ENCODE data around the gene NPC1L1.

The NPC1L1 gene

DNA sequence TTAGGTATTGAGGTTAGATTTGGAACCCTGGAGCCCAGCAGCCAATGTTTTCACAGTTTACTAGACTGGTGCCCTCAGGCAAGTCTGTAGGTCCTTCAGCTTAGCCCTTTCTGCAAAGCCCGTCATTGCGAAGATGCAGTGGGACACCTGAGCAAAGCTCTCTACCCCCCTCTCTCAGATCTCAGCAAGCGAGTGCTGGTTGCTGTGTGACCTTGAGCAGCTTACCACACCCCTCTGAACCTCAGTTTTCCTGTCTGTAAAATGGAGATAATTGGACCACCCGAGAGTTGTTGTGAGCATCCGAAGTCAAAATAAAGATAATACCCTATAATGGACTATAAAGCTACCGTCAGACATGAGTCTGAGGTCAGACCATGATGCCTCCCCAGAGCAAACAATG is 3.7 kb downstream of the NPC1L1 start:
- no peak overlapping the region for H3K27ac ChIP-seq (ENCODE audit: extremely low read depth, low read depth, low read length)
- H3K4me3 ChIP-seq (ENCODE audit: low read depth, low read length), result no peak overlapping the region
- H3K4me1 ChIP-seq (ENCODE audit: control insufficient read depth, insufficient read depth, low read length), result no peaks in the 10 kb centered on the region
- ChIA-PET CTCF (interaction anchor here (1.1 to 3.2 kb wide), 2 partner anchors 12 to 30 kb away, joined by 3 to 11 read pairs; no protein-coding TSS in a partner anchor), POLR2A (no interaction called here)
- TF ChIP-seq ZNF561 (tag by site-specific recombination; IDR thresholded peaks at IDR 0.05; ENCODE audit: borderline replicate concordance), result no peak
- TF ChIP-seq ZNF768 (tag by site-specific recombination; IDR thresholded peaks at IDR 0.05), result peak; percentile 66; the same call in 1 of the 2 replicates
- H3K9me3 ChIP-seq (ENCODE audit: control insufficient read depth, insufficient read depth, low read depth, low read length), result no peaks in the 10 kb centered on the region
- no peaks in the 10 kb centered on the region for H3K36me3 ChIP-seq (ENCODE audit: control insufficient read depth in 2 of 2, insufficient read depth in 1 of 2, low read length in 2 of 2)

DNA sequence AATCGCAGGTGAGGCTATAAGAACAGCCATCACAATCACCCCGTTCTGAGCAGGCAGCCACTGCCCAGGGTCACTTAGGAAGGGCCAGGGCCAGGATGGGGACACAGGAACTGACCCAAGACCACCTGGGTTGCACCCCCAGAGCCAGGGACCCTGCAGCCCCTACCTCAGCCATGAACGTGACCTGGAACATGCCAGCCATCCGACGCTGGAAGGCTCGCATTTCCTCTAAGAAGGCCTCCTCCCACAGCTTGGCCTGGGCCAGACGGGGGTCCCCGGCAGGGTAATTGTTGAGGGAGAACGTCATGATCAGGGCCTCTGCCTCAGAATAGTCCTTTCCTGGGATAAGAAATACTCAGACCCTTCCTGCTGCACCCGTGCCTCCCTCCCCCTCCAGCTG is 5.0 kb downstream of the NPC1L1 start:
- no peaks in the 10 kb centered on the region for H3K4me1 ChIP-seq (ENCODE audit: control insufficient read depth, insufficient read depth, low read length)
- no peak for TF ChIP-seq ZNF223 (tag by site-specific recombination; IDR thresholded peaks at IDR 0.05)
- no peak for TF ChIP-seq MZF1 (tag by site-specific recombination; IDR thresholded peaks at IDR 0.05; ENCODE audit: borderline replicate concordance)
- no peak for TF ChIP-seq ZFP3 (tag by site-specific recombination; IDR thresholded peaks at IDR 0.05; ENCODE audit: low read depth)
- TF ChIP-seq, protein P1, sequence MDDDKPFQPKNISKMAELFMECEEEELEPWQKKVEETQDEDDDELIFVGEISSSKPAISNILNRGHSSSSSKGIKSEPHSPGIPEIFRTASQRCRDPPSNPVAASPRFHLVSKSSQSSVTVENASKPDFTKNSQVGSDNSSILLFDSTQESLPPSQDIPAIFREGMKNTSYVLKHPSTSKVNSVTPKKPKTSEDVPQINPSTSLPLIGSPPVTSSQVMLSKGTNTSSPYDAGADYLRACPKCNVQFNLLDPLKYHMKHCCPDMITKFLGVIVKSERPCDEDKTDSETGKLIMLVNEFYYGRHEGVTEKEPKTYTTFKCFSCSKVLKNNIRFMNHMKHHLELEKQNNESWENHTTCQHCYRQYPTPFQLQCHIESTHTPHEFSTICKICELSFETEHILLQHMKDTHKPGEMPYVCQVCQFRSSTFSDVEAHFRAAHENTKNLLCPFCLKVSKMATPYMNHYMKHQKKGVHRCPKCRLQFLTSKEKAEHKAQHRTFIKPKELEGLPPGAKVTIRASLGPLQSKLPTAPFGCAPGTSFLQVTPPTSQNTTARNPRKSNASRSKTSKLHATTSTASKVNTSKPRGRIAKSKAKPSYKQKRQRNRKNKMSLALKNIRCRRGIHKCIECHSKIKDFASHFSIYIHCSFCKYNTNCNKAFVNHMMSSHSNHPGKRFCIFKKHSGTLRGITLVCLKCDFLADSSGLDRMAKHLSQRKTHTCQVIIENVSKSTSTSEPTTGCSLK (tag by site-specific recombination; IDR thresholded peaks at IDR 0.05), result no peak
- TF ChIP-seq ZSCAN23 (tag by site-specific recombination; IDR thresholded peaks at IDR 0.05), result no peak
- TF ChIP-seq ZNF747 (tag by site-specific recombination; IDR thresholded peaks at IDR 0.05), result no peak
- TF ChIP-seq ZNF157 (tag by site-specific recombination; IDR thresholded peaks at IDR 0.05), result no peak
- no peak for TF ChIP-seq ZNF248 (tag by site-specific recombination; IDR thresholded peaks at IDR 0.05)
- TF ChIP-seq ZNF555 (tag by site-specific recombination; conservative IDR thresholded peaks at IDR 0.05), result no peak
- TF ChIP-seq ZNF654 (tag by site-specific recombination; IDR thresholded peaks at IDR 0.05; ENCODE audit: low read depth), result no peak
- no peak for TF ChIP-seq ZNF596 (tag by site-specific recombination; IDR thresholded peaks at IDR 0.05)
- no peak for TF ChIP-seq ZNF266 (tag by site-specific recombination; IDR thresholded peaks at IDR 0.05; ENCODE audit: low read depth)
- no peak for TF ChIP-seq ZNF214 (tag by site-specific recombination; IDR thresholded peaks at IDR 0.05; ENCODE audit: borderline replicate concordance)
- no peak for TF ChIP-seq ZSCAN30 (tag by site-specific recombination; IDR thresholded peaks at IDR 0.05)
- no peak for TF ChIP-seq ZNF785 (tag by site-specific recombination; IDR thresholded peaks at IDR 0.05)
- TF ChIP-seq ZNF792 (tag by site-specific recombination; IDR thresholded peaks at IDR 0.05), result no peak
- TF ChIP-seq ZNF510 (tag by site-specific recombination; IDR thresholded peaks at IDR 0.05; ENCODE audit: insufficient replicate concordance), result no peak
- no peaks in the 10 kb centered on the region for H3K9me3 ChIP-seq (ENCODE audit: control insufficient read depth, insufficient read depth, low read depth, low read length)
- H3K36me3 ChIP-seq (ENCODE audit: control insufficient read depth in 2 of 2, insufficient read depth in 1 of 2, low read length in 2 of 2), result no peaks in the 10 kb centered on the region
- CTCF ChIA-PET, result interaction anchor here (0.7 to 3.2 kb wide), 6 partner anchors 9 to 563 kb away, joined by 3 to 27 read pairs (median 4); no protein-coding TSS in a partner anchor
- H3K4me3 ChIP-seq (ENCODE audit: low read depth, low read length), result no peak overlapping the region
- POLR2A ChIA-PET, result no interaction called here
- H3K27ac ChIP-seq (ENCODE audit: extremely low read depth, low read depth, low read length), result no peak overlapping the region

DNA sequence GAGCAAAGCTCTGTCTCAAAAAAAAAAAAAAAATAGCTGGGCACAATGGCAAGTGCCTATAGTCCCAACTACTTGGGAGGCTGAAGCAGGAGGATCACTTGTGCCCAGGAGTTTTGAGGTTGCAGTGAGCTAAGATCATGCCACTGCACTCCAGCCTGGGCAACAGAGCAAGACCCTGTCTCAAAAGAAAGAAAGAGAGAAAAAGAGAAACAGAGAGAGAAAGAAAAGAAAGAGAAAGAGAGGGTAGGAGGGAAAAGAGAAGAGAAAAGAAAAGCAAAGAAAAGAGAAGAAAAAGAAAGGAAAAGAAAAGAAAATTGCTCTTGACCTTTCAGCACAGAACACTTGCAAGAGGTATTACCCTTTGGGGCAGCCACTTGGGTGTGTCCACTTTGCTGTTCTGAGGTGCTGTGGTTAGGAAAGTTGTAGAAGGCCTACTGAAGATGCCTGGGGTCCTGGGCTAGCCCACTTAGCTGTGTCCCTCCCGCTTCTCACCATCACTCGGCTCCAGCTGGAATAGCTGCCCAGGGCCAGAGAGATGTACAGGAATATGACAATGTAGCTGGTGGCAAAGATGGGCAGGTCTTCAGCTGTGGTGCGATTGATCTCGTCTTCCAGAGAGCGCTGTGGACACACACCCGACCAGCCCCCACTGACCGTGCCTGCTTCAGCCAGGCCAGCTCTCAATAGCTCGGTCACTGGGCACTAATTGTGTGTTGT is 5.6 kb downstream of the NPC1L1 start:
- ChIA-PET POLR2A (no interaction called here), CTCF (interaction anchor here (0.6 to 3.2 kb wide), 26 partner anchors 7 to 339 kb away, joined by 3 to 27 read pairs (median 6); no protein-coding TSS in a partner anchor)
- Histone ChIP-seq H3K4me3 (ENCODE audit: low read depth, low read length) (no peak overlapping the region), H3K9me3 (ENCODE audit: control insufficient read depth, insufficient read depth, low read depth, low read length) (no peaks in the 10 kb centered on the region), H3K36me3 (ENCODE audit: control insufficient read depth in 2 of 2, insufficient read depth in 1 of 2, low read length in 2 of 2) (no peaks in the 10 kb centered on the region), H3K27ac (ENCODE audit: extremely low read depth, low read depth, low read length) (no peak overlapping the region), H3K4me1 (ENCODE audit: control insufficient read depth, insufficient read depth, low read length) (no peaks in the 10 kb centered on the region)
- peak; percentile 81 for TF ChIP-seq PRDM1 (tag by site-specific recombination; IDR thresholded peaks at IDR 0.05)
- no peak for TF ChIP-seq SETDB1 (IDR thresholded peaks at IDR 0.05; ENCODE audit: insufficient read length, low read length)
- peak; percentile 71 for TF ChIP-seq ZNF121 (tag by site-specific recombination; IDR thresholded peaks at IDR 0.05)

All from HEK293 (cell line).